ENCODE results near the gene ART5.

DNA sequence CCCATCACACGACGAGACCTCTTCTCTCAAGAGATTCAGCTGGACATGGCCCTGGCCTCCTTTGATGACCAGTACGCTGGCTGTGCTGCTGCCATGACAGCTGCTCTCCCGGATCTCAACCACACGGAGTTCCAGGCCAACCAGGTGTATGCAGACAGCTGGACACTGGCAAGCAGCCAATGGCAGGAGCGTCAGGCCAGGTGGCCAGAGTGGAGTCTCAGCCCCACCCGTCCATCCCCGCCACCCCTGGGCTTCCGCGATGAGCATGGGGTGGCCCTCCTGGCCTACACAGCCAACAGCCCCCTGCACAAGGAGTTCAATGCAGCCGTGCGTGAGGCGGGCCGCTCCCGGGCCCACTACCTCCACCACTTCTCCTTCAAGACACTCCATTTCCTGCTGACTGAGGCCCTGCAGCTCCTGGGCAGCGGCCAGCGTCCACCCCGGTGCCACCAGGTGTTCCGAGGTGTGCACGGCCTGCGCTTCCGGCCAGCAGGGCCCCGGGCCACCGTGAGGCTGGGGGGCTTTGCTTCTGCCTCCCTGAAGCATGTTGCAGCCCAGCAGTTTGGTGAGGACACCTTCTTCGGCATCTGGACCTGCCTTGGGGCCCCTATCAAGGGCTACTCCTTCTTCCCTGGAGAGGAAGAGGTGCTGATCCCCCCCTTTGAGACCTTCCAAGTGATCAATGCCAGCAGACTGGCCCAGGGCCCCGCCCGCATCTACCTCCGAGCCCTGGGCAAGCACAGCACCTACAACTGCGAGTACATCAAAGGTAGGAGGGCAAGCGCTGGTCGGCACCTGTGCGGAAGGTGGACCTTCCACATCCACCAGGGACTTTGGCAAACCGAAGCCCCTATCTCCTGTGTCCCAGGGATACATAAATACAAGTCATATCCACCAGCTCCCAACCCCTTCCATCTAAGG is 18.1 kb upstream of the ART5 start:
- TF ChIP-seq, protein P1, sequence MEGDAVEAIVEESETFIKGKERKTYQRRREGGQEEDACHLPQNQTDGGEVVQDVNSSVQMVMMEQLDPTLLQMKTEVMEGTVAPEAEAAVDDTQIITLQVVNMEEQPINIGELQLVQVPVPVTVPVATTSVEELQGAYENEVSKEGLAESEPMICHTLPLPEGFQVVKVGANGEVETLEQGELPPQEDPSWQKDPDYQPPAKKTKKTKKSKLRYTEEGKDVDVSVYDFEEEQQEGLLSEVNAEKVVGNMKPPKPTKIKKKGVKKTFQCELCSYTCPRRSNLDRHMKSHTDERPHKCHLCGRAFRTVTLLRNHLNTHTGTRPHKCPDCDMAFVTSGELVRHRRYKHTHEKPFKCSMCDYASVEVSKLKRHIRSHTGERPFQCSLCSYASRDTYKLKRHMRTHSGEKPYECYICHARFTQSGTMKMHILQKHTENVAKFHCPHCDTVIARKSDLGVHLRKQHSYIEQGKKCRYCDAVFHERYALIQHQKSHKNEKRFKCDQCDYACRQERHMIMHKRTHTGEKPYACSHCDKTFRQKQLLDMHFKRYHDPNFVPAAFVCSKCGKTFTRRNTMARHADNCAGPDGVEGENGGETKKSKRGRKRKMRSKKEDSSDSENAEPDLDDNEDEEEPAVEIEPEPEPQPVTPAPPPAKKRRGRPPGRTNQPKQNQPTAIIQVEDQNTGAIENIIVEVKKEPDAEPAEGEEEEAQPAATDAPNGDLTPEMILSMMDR (IDR thresholded peaks at IDR 0.05; ENCODE audit: low read depth, low read length) = no peak
- TF ChIP-seq, protein P2, sequence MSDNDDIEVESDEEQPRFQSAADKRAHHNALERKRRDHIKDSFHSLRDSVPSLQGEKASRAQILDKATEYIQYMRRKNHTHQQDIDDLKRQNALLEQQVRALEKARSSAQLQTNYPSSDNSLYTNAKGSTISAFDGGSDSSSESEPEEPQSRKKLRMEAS (IDR thresholded peaks at IDR 0.05; ENCODE audit: low read depth, low read length) = no peak
- TF ChIP-seq POLR2A (IDR thresholded peaks at IDR 0.05; ENCODE audit: extremely low read depth, insufficient read length) = no peak
- TF ChIP-seq MYC (IDR thresholded peaks at IDR 0.05; ENCODE audit: low read depth, low read length) = no peak

Measured in NB4 (cell line).